Activated gamma-delta T cell treated with anti-CD3 and anti-CD28 coated beads, Interleukin-2, amount 50 U/mL, for 16 hours (primary cell): Measurements from ENCODE around the gene ADCY9.
"Not testable (repeated sequence)": the region's sequence is repeated elsewhere in the genome, so short reads cannot be mapped to it uniquely, and the experiment has no call there.

Experiments used
- DNase-seq: peaks from one replicate; pipeline ENCODE4 v3.0.0-alpha.2; 2020; ENCODE audit warnings: low read depth

Gene ADCY9

DNA sequence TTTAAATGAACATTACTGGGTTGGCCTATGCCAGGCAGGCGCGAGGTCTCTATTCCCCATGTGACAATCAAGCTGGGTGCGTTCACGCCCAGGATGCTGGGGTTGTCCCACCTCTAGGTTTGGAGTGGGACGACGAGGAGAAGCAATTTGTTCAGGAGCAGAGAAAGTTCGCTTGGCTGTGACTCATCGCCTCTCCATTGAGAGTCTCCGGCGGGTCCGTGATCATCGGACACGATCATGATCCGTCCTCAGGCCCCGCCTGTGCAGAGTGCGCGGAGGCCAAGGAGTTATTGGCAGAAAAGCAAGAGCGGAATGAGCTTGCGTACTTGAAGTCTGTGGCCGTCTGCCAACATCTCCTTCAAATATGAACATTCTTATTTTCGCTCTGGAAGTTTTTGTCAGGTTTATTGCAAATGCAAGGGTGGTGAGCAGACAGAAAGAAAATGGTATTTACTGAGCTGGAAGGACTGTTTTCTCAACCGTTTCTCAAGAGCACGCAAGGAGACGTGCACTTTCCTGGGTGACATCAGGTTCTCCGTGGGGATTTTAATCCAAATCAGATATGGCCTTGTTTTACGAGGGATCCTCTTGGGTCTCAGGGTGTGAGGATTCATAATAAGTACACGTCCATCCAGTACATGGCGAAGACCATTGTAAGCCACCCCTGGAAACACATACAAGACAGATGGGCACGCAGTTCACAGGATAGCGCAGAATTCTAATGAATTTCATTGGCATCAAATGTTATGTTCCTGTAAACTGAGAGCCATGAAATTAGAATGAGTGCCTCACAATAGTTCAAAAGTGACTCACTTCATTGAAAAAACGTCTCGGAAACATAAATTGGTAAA is 165.7 kb downstream of the ADCY9 start:
- DNase-seq: no peak

DNA sequence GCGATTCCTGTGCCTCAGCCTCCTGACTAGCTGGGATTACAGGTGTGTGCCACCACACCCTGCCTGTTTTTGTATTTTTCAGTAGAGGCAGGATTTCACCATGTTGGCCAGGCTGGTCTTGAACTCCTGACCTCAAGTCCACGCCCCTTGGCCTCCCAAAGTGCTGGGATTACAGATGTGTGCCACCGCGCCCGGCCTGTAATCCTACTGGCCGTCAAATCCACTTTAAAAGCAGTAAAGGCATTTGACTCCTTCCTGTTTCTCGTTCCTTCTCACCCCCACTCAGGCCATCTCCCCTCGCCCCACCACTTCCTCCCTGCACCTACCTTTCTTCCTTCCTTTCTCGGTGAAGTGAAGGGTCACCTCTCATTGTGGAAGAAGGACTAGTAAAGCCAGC is 166.3 kb downstream of the ADCY9 start:
- no peak for DNase-seq

DNA sequence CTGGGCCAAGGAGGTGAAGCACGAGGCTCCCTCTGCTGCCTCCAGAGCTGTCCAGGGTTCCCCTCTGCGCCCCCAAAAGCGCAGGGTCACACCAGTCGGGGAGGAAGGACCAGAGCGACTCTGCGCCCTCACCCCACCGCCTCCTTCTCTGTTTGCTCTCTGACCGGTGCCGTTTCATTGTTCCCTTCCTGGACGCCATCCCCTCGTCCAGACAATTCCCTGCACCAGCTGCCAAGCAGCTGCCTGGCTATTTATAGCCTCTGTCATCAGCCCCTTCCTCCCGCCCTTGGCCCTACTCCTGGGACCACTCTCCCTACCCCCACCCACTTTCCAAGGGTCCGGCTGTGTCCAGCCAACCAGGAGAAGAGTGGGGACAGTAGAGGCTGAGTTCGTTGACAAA is 167.0 kb downstream of the ADCY9 start:
- no peak for DNase-seq

DNA sequence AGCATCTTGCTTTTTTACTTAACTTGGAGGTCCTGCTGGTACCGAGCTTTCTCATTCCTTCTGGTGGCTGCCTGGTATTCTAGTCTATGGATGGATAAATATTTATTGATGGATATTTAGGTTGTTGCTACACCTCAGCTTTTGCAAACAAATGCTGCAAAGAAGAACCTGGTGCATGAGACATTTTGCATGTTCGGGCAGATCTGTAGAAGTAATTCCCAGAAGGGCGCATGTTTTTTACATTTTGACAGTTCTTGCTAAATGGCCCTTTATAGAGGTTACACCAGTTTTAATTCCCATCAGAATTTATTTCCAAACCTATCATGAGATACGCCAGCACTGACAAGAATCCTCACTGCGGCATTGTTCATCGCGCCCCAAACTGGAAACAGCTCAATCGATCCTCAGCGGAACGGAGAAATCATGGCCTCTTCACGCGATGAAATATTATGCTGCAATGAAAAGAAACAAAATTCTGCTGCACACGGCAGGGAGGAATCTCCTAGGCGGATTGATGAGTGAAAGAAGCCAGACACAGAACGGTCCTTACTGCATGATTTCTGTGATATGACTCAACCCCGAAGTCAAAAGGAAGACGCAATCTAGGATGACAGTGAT is 167.8 kb downstream of the ADCY9 start:
- DNase-seq: no peak

DNA sequence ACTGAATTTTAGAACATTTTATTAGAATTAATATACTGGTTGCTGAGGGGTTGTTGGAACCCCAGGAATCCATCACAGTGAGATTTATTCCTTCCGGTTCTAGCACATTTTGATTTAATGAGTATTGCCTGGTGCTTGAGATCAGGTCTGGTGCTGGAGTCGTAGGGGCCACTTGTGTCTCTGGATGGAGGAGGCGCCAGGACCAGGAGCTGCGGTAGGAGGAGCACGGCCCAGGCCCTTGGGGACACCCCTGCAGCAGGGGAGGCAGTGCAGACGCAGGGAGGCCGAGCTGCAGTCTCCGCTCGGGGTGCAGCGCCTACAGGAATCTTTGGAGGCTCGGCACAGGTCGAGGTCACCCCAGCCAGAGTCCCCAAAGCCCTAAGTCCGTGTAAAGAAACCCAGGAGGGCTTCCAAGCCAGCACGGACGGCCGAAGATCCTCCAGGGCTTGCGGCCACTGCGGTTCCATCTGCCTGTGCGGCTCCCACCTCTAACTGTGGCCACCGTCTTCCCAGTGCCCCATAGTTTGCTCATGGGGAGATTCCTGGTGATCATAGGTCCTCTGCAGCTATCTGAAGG is 169.6 kb downstream of the ADCY9 start:
- no peak for DNase-seq

DNA sequence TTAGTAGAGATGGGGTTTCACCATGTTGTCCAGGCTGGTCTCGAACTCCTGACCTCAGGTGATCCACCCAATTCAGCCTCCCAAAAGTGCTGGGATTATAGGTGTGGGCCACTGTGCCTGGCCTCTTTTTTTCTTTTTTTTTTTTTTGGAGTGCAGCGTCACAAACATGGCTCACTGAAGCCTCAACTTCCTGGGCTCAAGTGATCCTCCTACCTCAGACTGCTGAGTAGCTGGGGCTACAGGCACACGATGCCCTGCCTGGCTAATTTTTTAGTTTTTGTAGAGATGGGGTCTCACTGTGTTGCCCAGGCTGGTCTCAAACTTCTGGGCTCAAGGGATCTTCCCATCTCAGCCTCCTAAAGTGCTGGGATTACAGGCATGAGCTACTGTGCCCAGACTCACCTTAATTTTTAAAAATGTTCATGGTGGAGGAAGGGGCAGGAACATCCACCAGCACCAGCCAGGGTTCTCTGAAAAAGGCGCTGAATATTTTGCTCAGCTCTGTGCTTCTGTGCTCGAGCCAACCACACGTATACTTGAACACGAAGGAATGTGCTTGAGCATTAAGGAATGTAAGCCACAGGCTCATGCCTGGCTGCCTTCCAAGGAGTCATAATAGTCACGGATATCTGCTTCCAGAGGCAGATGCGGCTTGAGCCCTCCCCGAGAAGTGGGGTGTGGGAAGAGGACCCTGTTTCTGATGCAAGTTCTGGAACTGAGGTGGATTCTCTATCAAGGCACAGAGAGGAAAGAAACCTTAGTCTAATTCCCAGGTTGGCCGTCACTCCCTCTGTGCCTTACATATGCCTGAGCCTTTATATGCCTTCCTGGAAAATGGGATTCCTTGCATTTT is 170.3 kb downstream of the ADCY9 start:
- DNase-seq: no peak

DNA sequence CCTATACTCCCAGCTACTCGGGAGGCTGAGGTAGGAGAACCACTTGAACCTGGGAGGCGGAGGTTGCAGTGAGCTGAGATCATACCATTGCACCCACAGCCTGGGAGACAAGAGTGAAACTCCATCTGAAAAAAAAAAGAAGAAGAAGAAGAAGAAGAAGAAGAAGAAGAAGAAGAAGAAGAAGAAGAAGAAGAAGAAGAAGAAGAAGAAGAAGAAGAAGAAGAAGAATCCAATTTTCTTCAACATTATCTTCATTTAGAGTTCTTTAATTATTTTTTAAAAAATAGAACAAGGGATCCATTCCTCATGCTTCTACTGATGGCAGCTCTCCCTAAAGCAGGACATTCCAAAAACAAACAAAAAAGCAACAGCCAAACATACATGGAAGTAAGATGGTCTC is 171.8 kb downstream of the ADCY9 start:
- not testable (repeated sequence) for DNase-seq

DNA sequence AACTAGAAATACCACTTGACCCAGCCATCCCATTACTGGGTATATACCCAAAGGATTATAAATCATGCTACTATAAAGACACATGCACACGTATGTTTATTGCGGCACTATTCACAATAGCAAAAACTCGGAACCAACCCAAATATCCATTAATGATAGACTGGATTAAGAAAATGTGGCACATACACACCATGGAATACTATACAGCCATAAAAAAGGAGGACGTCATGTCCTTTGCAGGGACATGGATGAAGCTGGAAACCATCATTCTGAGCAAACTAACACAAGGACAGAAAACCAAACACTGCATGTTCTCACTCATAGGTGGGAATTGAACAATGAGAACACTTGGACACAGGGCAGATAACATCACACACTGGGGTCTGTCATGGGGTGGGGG is 174.1 kb downstream of the ADCY9 start:
- DNase-seq: not testable (repeated sequence)

DNA sequence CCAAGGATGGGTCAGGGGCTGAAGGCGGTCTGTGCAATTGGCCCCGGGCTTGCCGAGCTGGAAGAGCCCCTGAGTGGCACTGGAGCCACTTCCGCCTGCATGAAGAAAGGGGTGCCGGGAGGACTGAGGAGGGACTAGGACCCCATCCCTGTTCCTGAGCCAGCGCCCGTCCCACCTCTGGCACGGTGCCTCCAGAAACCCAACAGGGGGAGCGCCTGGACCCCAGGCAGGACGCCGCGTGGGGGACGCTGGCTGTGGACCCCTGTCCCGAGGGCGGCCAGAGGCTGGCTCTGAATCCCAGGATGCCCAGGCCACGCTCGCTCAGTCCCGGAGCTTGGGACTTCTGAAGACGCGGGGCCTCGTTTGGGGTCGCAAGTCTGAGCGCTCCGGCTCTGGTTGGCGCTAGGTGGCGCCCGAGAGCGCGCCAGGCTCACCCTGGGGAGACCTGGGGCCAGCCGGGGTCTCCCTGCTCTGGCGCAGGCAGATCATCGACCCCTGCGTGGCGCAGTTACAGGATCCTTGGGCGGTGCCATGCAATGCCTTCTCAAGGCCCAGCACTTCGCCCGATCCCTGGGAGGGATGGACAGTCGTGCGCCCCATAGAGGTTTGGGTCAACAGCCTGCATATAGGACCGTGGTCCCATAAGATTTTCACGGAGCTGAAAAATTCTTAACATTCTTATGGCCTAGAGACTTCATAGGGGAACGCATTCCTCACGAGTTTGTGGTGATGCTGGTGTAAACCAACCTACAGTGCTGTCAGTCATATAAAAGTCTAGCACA is 177.2 kb downstream of the ADCY9 start:
- peak; percentile 44 for DNase-seq

DNA sequence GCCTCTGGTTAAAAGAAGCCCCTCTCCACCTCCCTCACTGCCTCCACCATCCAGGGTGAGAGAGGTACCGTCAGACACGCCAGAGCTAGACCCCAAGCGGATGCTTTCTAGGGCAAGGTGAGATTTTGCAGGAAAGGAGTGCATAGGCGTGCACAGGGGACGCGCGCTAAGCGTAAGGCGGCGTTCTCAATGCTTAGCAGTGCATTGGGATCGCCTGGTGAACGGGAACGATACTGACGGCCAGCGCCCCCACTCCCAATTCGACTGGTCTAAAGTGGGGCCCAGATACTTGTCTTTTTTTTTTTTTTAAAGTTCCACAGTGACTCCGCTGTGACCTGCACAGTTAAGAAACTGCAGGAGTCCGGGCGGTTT is 177.8 kb downstream of the ADCY9 start:
- DNase-seq: no peak

DNA sequence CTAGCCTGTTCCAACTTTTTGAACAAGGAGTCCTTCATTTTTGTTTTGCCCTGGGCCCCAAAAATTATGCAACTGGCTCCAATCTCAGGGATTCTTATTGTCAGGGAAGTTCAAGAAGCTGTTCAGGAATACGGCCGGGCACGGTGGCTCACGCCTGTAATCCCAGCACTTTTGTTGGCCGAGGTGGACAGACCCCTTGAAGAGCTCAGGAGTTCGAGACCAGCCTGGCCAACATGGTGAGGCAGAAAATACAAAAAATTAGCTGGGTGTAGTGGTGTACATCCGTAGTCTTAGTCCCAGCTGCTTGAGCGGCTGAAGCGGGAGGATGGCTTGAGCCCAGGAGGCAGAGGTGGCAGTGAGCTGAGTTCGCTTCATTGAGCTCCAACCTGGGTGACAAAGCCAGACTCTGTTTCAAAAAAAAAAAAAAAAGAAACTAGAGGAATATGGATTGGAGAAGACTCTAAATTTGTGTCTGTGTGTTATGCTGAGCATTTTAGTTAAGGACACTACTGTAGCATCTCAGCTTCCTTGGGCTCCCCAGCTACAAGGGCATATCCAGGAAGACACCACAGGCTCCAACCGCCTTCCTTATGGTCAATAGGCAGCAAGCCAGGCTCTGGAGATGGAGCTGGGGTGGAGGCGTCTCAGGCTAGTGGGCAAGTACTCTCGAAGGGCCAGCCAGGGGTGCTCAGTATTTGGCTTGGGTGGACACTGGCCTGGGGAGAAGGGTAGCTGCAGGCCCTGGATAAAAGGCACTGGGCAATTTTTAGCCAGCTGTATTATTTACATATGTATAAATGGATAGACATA is 179.0 kb downstream of the ADCY9 start:
- no peak for DNase-seq

DNA sequence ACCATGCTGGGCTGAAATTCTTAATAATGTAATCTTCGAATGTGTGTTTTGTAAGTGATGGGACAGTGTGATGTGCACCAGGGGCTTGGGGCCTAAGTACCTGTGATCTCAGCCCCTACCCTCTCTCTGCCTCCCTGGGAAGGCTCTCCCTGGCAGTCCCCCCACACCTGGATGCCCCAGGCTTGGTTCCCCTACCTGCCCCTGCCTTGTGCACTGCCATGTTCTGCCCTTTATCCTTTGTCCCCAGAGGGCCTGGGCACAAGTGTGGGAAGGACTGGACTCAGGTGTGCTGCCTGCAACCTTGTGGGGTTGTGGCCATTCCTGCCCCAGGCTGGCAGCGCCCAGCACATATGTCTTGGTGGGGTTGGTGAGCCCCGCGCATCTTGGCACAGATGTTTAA is 180.3 kb downstream of the ADCY9 start:
- no peak for DNase-seq

DNA sequence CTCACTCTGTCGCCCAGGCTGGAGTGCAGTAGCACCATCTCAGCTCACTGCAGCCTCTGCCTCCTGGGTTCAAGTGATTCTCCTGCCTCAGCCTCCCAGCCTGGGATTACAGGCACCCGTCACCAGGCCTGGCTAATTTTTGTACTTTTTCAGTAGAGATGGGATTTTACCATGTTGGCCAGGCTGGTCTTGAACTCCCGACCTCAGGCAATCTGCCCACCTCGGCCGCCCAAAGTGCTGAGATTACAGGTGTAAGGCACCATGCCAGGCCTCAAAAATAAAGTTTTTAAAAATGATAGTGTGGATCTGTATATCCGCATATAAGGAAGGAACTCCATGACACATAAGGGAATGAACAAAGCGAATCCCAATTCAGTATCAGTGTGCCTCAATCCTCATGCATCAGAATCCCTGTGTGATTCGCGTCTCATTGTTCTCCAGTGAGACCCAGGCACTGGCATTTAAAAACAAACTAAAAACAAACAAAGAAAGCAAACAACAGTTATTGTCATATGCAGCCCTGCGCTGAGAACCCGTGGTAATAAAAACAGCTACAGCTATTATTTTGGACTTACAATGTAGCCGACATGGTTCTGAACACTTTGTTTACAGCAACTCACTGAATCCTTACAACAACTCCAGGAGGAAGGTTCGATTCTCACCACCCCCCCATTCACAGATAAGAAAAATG is 181.6 kb downstream of the ADCY9 start:
- no peak for DNase-seq

DNA sequence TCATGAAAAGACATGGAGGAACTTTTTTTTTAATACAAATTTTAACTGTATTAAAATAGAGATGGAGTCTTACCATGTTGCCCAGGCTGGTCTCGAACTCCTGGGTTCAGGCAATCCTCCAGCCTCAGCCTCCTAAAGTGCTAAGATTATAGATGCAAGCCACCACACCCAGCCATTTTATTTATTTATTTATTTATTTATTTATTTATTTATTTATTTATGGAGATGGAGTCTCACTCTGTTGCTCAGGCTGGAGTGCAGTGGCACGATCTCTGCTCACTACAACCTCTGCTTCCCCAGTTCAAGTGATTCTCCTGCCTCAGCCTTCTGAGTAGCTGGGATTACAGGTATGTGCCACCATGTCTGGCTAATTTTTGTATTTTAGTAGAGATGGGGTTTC is 189.1 kb downstream of the ADCY9 start:
- DNase-seq: not testable (repeated sequence)

DNA sequence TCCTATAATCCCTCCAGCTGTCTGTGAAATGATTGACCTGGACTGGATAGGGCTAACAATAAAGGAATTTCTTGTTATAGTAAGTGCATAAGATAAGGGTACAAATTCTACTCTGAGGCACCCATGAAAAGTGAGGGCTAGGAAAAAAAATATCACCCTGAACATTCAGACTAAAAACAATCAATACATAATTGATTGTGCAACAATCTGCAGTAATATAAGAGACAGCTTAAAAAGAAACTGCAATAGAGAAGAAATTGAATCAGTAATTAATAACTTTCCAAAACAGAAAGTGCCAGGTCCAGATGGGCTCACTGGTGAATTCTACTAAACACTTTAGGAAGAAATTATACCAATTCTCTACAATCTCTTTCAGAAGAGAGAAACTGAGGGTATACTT is 191.5 kb downstream of the ADCY9 start:
- no peak for DNase-seq

DNA sequence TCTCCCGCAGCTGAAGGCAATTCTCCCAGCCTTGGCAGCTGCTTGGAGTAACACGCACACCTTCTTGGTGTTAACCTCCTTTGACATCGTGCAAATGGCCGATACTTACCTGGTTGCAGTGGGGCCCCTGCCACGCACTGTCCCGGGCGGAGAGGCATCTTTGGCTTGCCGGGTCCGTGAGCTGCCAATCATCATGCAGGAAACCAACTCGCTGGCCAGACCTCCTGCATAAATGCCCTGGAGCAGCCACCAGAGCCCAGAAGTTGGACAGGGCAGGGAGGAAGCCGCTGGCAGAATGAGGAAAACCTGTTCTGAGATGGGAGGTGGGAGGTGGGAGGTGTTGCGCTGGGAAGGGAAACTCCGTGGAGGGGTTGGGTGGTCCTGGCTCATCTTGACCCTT is 194.0 kb downstream of the ADCY9 start:
- DNase-seq: no peak

DNA sequence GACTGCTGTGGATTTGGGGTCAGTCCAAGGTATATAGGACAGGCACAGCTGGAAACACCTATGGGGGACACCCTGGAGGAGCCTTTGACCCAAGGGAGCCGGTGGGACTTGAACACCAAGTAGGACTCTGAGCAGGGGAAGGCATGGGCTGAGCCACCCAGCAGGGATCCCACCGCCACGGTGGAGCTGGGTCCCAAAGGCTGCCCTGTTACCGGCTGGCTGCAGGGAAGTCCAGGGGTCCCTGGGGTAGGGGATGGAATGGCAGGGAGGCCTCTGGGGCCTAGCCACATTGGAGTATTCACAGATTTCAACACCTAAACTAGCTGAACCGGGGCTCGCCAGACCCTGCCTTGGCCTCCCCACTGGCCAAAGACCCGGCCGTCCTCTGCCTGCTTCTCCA is 196.0 kb downstream of the ADCY9 start:
- DNase-seq: no peak

DNA sequence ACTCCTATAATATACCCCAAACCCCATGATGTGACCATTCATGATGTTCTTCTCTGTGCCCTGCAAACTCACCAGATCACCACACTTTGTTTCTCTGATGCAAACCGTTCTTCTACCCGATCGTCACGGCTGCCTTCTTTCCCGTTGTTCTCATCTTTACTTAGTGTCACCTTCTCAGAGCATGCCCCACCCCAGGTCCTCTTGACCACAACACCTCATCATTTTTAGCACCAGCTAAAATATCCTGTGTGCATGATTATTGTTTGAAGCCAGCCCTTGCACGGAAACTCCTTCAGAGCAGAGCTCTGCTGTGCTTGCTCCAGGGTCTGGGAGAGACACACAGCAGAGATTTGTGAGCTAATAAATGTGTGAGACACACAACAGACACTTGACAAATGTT is 196.8 kb downstream of the ADCY9 start:
- DNase-seq: no peak

DNA sequence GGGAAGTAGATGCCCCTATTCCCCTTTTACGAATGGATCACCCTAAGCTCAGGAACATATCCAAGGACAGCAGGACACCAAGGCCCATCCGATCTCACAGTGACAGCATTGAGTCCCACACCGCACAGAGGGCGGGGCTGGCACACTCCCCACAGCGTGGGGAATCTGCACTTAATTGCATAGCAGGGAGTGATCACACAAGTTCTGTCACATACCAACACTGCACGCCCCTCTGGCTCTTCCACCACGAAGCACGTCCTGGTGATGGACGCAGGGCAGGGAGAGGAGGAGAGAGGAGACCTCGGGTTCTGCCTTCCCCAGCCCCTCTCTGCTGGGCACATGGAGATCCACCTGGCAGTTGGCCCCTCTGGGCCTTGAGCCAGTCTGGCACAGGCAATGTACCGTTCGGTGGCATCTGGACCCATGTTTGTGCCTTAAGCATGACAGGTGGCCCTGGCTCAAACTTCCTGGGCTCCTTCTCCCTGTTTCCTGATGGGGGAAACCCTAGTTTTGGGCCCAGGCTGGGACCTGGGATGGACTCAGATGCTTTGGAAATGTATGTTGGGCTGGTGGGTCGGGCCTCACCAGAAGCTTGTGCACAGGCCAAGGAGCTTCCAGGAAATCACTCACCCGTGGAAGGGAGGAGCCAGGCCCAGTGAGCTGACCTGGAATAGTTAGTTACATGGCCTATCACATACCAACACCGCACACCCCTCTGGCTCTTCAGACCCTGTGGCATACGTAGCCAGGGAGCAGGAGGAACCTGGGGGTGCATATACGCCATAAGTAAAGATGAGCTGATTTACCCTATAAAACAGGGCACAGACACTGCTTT is 200.6 kb downstream of the ADCY9 start:
- no peak for DNase-seq
